ENCODE data around the gene STXBP5L. TPM values are rescaled to one million over a fixed set of nuclear protein-coding genes. Genes with fewer than 3 reads are reported as not detected.
"Not testable (repeated sequence)": the region's sequence is repeated elsewhere in the genome, so short reads cannot be mapped to it uniquely, and the experiment has no call there.

STXBP5L gene
- total RNA-seq, 1 donor from 2014 or later: 0.98 TPM

GRCh38 chr3:120879411-120879810, 28.6 kb upstream of the STXBP5L start:
- H3K36me3 ChIP-seq: no peaks in the 10 kb centered on the region
- no peak overlapping the region for H3K27ac ChIP-seq
- no peaks in the 10 kb centered on the region for H3K4me1 ChIP-seq
- TF ChIP-seq POLR2A (IDR thresholded peaks at IDR 0.05) (no peak), POLR2AphosphoS5 (IDR thresholded peaks at IDR 0.05; ENCODE audit: insufficient read depth in 1 of 2, low read depth in 1 of 2) (no peak), CTCF (IDR thresholded peaks at IDR 0.05) (no peak)
- H3K9me3 ChIP-seq: no peaks in the 10 kb centered on the region
- H3K27me3 ChIP-seq: no peaks in the 10 kb centered on the region
- no peak overlapping the region for H3K4me3 ChIP-seq
- intact Hi-C loops (cut with DNase I): no loop called here
- no peak for DNase-seq (ENCODE audit: extremely low spot score in 2 of 2)

GRCh38 chr3:120892921-120893320, 15.1 kb upstream of the STXBP5L start:
- no peak overlapping the region for H3K27ac ChIP-seq
- no peaks in the 10 kb centered on the region for H3K9me3 ChIP-seq
- no peaks in the 10 kb centered on the region for H3K27me3 ChIP-seq
- TF ChIP-seq CTCF (IDR thresholded peaks at IDR 0.05) (no peak), POLR2AphosphoS5 (IDR thresholded peaks at IDR 0.05; ENCODE audit: insufficient read depth in 1 of 2, low read depth in 1 of 2) (no peak), POLR2A (IDR thresholded peaks at IDR 0.05) (no peak)
- H3K4me3 ChIP-seq: no peak overlapping the region
- H3K36me3 ChIP-seq: no peaks in the 10 kb centered on the region
- DNase-seq (ENCODE audit: extremely low spot score in 2 of 2): no peak
- intact Hi-C loops (cut with DNase I): no loop called here
- peaks cover 16% of the 10 kb centered on the region for H3K4me1 ChIP-seq

- intact Hi-C loops (cut with DNase I): no loop called here
- peak overlapping the region; percentile 31 for H3K27ac ChIP-seq
- H3K9me3 ChIP-seq: no peaks in the 10 kb centered on the region
- TF ChIP-seq POLR2A (IDR thresholded peaks at IDR 0.05) (no peak), POLR2AphosphoS5 (IDR thresholded peaks at IDR 0.05; ENCODE audit: insufficient read depth in 1 of 2, low read depth in 1 of 2) (peak; percentile 14 to 69)
- H3K4me1 ChIP-seq: peaks cover 16% of the 10 kb centered on the region
- no peaks in the 10 kb centered on the region for H3K27me3 ChIP-seq
- DNase-seq (ENCODE audit: extremely low spot score in 2 of 2): no peak
- H3K36me3 ChIP-seq: no peaks in the 10 kb centered on the region
- H3K4me3 ChIP-seq: no peak overlapping the region
Observed at GRCh38 chr3:120894316-120895057, 13.5 kb upstream of the STXBP5L start.

GRCh38 chr3:120901716-120902115, 6.3 kb upstream of the STXBP5L start:
- H3K4me3 ChIP-seq; DNase-seq (ENCODE audit: extremely low spot score in 2 of 2); H3K36me3 ChIP-seq; H3K9me3 ChIP-seq; H3K27me3 ChIP-seq; intact Hi-C loops (cut with DNase I); H3K27ac ChIP-seq; H3K4me1 ChIP-seq: not testable (repeated sequence)

- TF ChIP-seq POLR2A (IDR thresholded peaks at IDR 0.05): no peak
- TF ChIP-seq POLR2AphosphoS5 (IDR thresholded peaks at IDR 0.05; ENCODE audit: insufficient read depth in 1 of 2, low read depth in 1 of 2): no peak
- no peak for TF ChIP-seq CTCF (IDR thresholded peaks at IDR 0.05)
- Histone ChIP-seq H3K4me3 (no peak overlapping the region), H3K27me3 (no peaks in the 10 kb centered on the region), H3K36me3 (no peaks in the 10 kb centered on the region), H3K27ac (no peak overlapping the region), H3K9me3 (no peaks in the 10 kb centered on the region), H3K4me1 (peaks cover 7% of the 10 kb centered on the region)
- intact Hi-C loops (cut with DNase I): no loop called here
- no peak for DNase-seq (ENCODE audit: extremely low spot score in 2 of 2)
Observed at GRCh38 chr3:120903221-120903620, 4.8 kb upstream of the STXBP5L start.

GRCh38 chr3:120907659-120908029, 361 bp upstream of the STXBP5L start:
- TF ChIP-seq CTCF (IDR thresholded peaks at IDR 0.05): no peak
- H3K27me3 ChIP-seq: no peaks in the 10 kb centered on the region
- peaks cover 20% of the 10 kb centered on the region for H3K4me1 ChIP-seq
- intact Hi-C loops (cut with DNase I): no loop called here
- H3K27ac ChIP-seq: no peak overlapping the region
- peak overlapping the region; percentile 31 to 44 for H3K4me3 ChIP-seq
- H3K9me3 ChIP-seq: no peaks in the 10 kb centered on the region
- H3K36me3 ChIP-seq: no peaks in the 10 kb centered on the region
- DNase-seq (ENCODE audit: extremely low spot score in 2 of 2): no peak

Measured in vagina (tissue), 2 donors.